IMR-90 (cell line): Measurements from ENCODE around the gene WIPI1. TPM values are rescaled to one million over a fixed set of nuclear protein-coding genes. Genes with fewer than 3 reads are reported as not detected.

Experiments
- ATAC-seq: fragments of 200-7000 bp; cut with Tn5 transposase; 2 replicates; pipeline ENCODE4 v1.9.1; 2020; ENCODE audit warnings: low read depth, mild to moderate bottlenecking, moderate library complexity
- BruUV-seq: library from RNA; stranded (reverse); fragments of 400-500 nt; replicated peaks from 2 replicates; lab custom pipeline; 2021; lab: Mats Ljungman, UMichigan
- CTCF ChIA-PET: fragments of 300-600 bp; formaldehyde crosslinking; extraction: SDS; loops from one replicate; lab custom pipeline; 2021; ENCODE audit warnings: antibody characterized with exemption; lab: Yijun Ruan, JAX
- POLR2A ChIA-PET: fragments of 300-600 bp; sonication (Branson Sonifier 250); formaldehyde crosslinking; loops from one replicate; lab custom pipeline; 2022; ENCODE audit warnings: antibody characterized with exemption; ENCODE audit not compliant: unreplicated experiment; lab: Charles Lee
- DNase-seq: peaks from one replicate; pipeline ENCODE4 v3.0.0; 2013
- H2AFZ ChIP-seq: replicated peaks from 2 replicates; pipeline ENCODE3; 2013; ENCODE audit warnings: low read length, mild to moderate bottlenecking; ENCODE audit not compliant: poor library complexity
- H2AK5ac ChIP-seq: 2 replicates; pipeline ENCODE4 v1.6.1; 2013; ENCODE audit warnings: low read depth, low read length, inconsistent platforms
- H2AK9ac ChIP-seq: replicated peaks from 2 replicates; pipeline ENCODE3; 2013; ENCODE audit warnings: mild to moderate bottlenecking, low read depth, low read length, moderate library complexity; ENCODE audit not compliant: poor library complexity
- H2BK120ac ChIP-seq: 2 replicates; pipeline ENCODE4 v1.6.1; 2013; ENCODE audit warnings: low read depth, low read length, inconsistent platforms
- H2BK15ac ChIP-seq: 3 replicates; pipeline ENCODE4 v1.6.1; 2013; ENCODE audit warnings: low read depth, low read length, inconsistent platforms
- H2BK20ac ChIP-seq: 2 replicates; pipeline ENCODE4 v1.6.1; 2013; ENCODE audit warnings: low read depth, mild to moderate bottlenecking, inconsistent platforms, low read length, moderate library complexity
- H2BK5ac ChIP-seq: 2 replicates; pipeline ENCODE4 v1.6.1; 2013; ENCODE audit warnings: mild to moderate bottlenecking, low read depth, low read length, inconsistent platforms; ENCODE audit not compliant: poor library complexity, severe bottlenecking
- H3K14ac ChIP-seq: replicated peaks from 2 replicates; pipeline ENCODE4 v1.6.1; 2013; ENCODE audit warnings: low read depth, low read length, inconsistent platforms
- H3K18ac ChIP-seq: 2 replicates; pipeline ENCODE4 v1.6.1; 2013; ENCODE audit warnings: low read depth, low read length, control low read depth
- H3K23ac ChIP-seq: 2 replicates; pipeline ENCODE4 v1.6.1; 2013; ENCODE audit warnings: low read depth, low read length, inconsistent platforms
- H3K27ac ChIP-seq: 2 replicates; pipeline ENCODE4 v1.5.1; 2013; ENCODE audit warnings: mild to moderate bottlenecking, control low read depth, low read length; ENCODE audit not compliant: insufficient read depth
- H3K27me3 ChIP-seq: 2 replicates; pipeline ENCODE4 v1.6.1; 2013; ENCODE audit warnings: low read length; ENCODE audit not compliant: control insufficient read depth, insufficient read depth
- H3K36me3 ChIP-seq: 2 replicates; pipeline ENCODE4 v1.6.1; 2013; ENCODE audit warnings: low read length, mixed read lengths; ENCODE audit not compliant: control insufficient read depth, insufficient read depth
- H3K4ac ChIP-seq: 2 replicates; pipeline ENCODE4 v1.6.1; 2013; ENCODE audit warnings: low read depth, low read length, inconsistent platforms
- H3K4me1 ChIP-seq: 2 replicates; pipeline ENCODE4 v1.6.1; 2013; ENCODE audit warnings: low read length, mixed read lengths; ENCODE audit not compliant: control insufficient read depth, insufficient read depth
- H3K4me2 ChIP-seq: 2 replicates; pipeline ENCODE4 v1.6.1; 2013; ENCODE audit warnings: low read depth, mild to moderate bottlenecking, control low read depth, low read length, moderate library complexity
- H3K4me3 ChIP-seq: 2 replicates; pipeline ENCODE4 v1.5.1; 2013; ENCODE audit warnings: low read depth, mild to moderate bottlenecking, control low read depth, low read length, moderate library complexity; ENCODE audit not compliant: insufficient read depth
- H3K56ac ChIP-seq: 2 replicates; pipeline ENCODE4 v1.6.1; 2013; ENCODE audit warnings: low read length, inconsistent platforms; ENCODE audit not compliant: insufficient read depth; ENCODE audit errors: extremely low read depth
- H3K79me1 ChIP-seq, 2 experiments: 2 replicates each; pipeline ENCODE4 v1.6.1; 2013; ENCODE audit warnings: low read length in 2 of 2, inconsistent platforms in 1 of 2, low read depth in 1 of 2
- H3K9ac ChIP-seq: 2 replicates; pipeline ENCODE4 v1.6.1; 2013; ENCODE audit warnings: low read depth, low read length, control low read depth
- H3K9me1 ChIP-seq: 2 replicates; pipeline ENCODE4 v1.6.1; 2013; ENCODE audit warnings: low read length, inconsistent platforms; ENCODE audit not compliant: insufficient read depth
- H3K9me3 ChIP-seq: 2 replicates; pipeline ENCODE4 v1.6.1; 2013; ENCODE audit warnings: low read length; ENCODE audit not compliant: control insufficient read depth, insufficient read depth
- H4K20me1 ChIP-seq: 2 replicates; pipeline ENCODE4 v1.6.1; 2013; ENCODE audit warnings: low read length, inconsistent platforms; ENCODE audit not compliant: insufficient read depth
- H4K5ac ChIP-seq: 2 replicates; pipeline ENCODE4 v1.6.1; 2013; ENCODE audit warnings: mild to moderate bottlenecking, low read depth, low read length, control low read depth
- H4K8ac ChIP-seq, 2 experiments: 2 replicates each; pipeline ENCODE4 v1.6.1; 2013; ENCODE audit warnings: low read depth in 2 of 2, low read length in 2 of 2, control low read depth in 1 of 2, inconsistent platforms in 1 of 2
- H4K91ac ChIP-seq: 2 replicates; pipeline ENCODE4 v1.6.1; 2013; ENCODE audit warnings: low read depth, low read length, inconsistent platforms; ENCODE audit not compliant: insufficient read depth
- BHLHE40 ChIP-seq: fragments of 150-350 bp; IDR thresholded peaks from 2 replicates; pipeline ENCODE4 v1.6.1; 2016; ENCODE audit warnings: mild to moderate bottlenecking, low read depth, low read length
- CEBPB ChIP-seq: IDR thresholded peaks from 2 replicates; pipeline ENCODE4 v1.6.1; 2012; ENCODE audit warnings: low read depth, low read length, improper control_type of control experiment
- FOS ChIP-seq: fragments of 150-350 bp; IDR thresholded peaks from 2 replicates; pipeline ENCODE4 v1.6.1; 2016; ENCODE audit warnings: low read depth, low read length
- MAFK ChIP-seq: IDR thresholded peaks from 2 replicates; pipeline ENCODE4 v1.6.1; 2012; ENCODE audit warnings: low read depth, low read length, improper control_type of control experiment
- MAZ ChIP-seq: IDR thresholded peaks from 2 replicates; pipeline ENCODE4 v1.6.1; 2012; ENCODE audit warnings: low read depth, mild to moderate bottlenecking, low read length, improper control_type of control experiment, moderate library complexity, borderline replicate concordance
- MXI1 ChIP-seq: IDR thresholded peaks from 2 replicates; pipeline ENCODE4 v1.6.1; 2012; ENCODE audit warnings: low read depth, mild to moderate bottlenecking, low read length, moderate library complexity, borderline replicate concordance
- NFE2L2 ChIP-seq: fragments of 150-350 bp; IDR thresholded peaks from 2 replicates; pipeline ENCODE4 v1.6.1; 2016; ENCODE audit warnings: low read depth, mild to moderate bottlenecking, low read length
- RAD21 ChIP-seq: IDR thresholded peaks from 2 replicates; pipeline ENCODE4 v1.6.1; 2012; ENCODE audit warnings: low read length, improper control_type of control experiment
- RCOR1 ChIP-seq: IDR thresholded peaks from 2 replicates; pipeline ENCODE4 v1.6.1; 2012; ENCODE audit warnings: mild to moderate bottlenecking, low read length, improper control_type of control experiment; ENCODE audit not compliant: insufficient replicate concordance
- RFX5 ChIP-seq: IDR thresholded peaks from 2 replicates; pipeline ENCODE4 v1.8.0; 2012; ENCODE audit warnings: low read depth, mild to moderate bottlenecking, low read length, moderate library complexity
- SMC3 ChIP-seq: fragments of 150-350 bp; IDR thresholded peaks from 2 replicates; pipeline ENCODE4 v1.6.1; 2016; ENCODE audit warnings: low read depth, mild to moderate bottlenecking, antibody characterized with exemption, low read length, moderate library complexity
- WGBS, 2 experiments: methylation state at CpG; one replicate each; pipeline versions ENCODE4 v1.1.5 to v1.1.7; 2013; ENCODE audit warnings: missing lambda C conversion rate in 2 of 2; ENCODE audit not compliant: insufficient read length in 1 of 2; ENCODE audit errors: extremely low coverage in 2 of 2; 5-methylcytosine and 5-hydroxymethylcytosine counted together
- dilution Hi-C: fragments of 300-500 bp; cut with HindIII; formaldehyde crosslinking; loops from one replicate; pipeline ENCODE4 v1.14.3; 2018; ENCODE audit warnings: low sequenced_read_pairs; ENCODE audit not compliant: unreplicated experiment
- in situ Hi-C: fragments of 300-500 bp; cut with MboI; formaldehyde crosslinking; loops from 3 replicates; pipeline ENCODE4 v1.14.3; 2019; ENCODE audit warnings: low sequenced_read_pairs, inconsistent platforms, mixed read lengths
- intact Hi-C: fragments of 100-400 bp; cut with micrococcal nuclease; formaldehyde crosslinking; loops from 2 replicates; pipeline ENCODE4 v1.10.0; 2022
- polyA plus RNA-seq, 3 experiments: library from polyadenylated mRNA; depleted of rRNA; stranded (reverse); fragments of >200 nt; gene quantifications; 2 replicates each; pipeline ENCODE4 v1.2.3, GENCODE V29; 2012; ENCODE audit warnings: low replicate concordance in 1 of 3
- total RNA-seq: library from RNA; depleted of rRNA; stranded (reverse); fragments of >200 nt; gene quantifications from 2 replicates; pipeline ENCODE4 v1.2.3, GENCODE V29; 2012
- TF ChIP-seq, protein P1 (sequence below): fragments of 150-350 bp; IDR thresholded peaks from 2 replicates; pipeline ENCODE4 v1.6.1; 2016; ENCODE audit warnings: low read depth, mild to moderate bottlenecking, low read length, moderate library complexity, borderline replicate concordance
- TF ChIP-seq, protein P2 (sequence below): conservative IDR thresholded peaks from 2 replicates; pipeline ENCODE4 v1.5.1; 2012; ENCODE audit warnings: mild to moderate bottlenecking, low read depth, low read length, improper control_type of control experiment

The WIPI1 gene
- total and polyA plus RNA-seq, 2 of the 4 experiments (the other 2 are of a cell fraction) = 78.6 to 129 TPM

GRCh38 chr17:68422821-68423220, 34.5 kb downstream of the WIPI1 start:
- peaks cover 2% of the 10 kb centered on the region; the same call in 1 of the 2 replicates for H3K9me3 ChIP-seq
- H3K9ac ChIP-seq = no peak overlapping the region
- no peak overlapping the region for H2AFZ ChIP-seq
- whole genome bisulfite sequencing, 2 experiments = 96% methylated on average over 4 of the region's 8 CpGs; no CpG with 5 or more reads in 1 of the 2 experiments
- dilution Hi-C loops (no loop called here), intact Hi-C loops (no loop called here), in situ Hi-C loops (no loop called here)
- no peak overlapping the region for H2BK120ac ChIP-seq
- no peak overlapping the region for H3K27ac ChIP-seq
- H4K91ac ChIP-seq = no peak overlapping the region
- H4K8ac ChIP-seq = no peak overlapping the region
- no peak overlapping the region for H3K4ac ChIP-seq
- TF ChIP-seq MXI1 (no peak), BHLHE40 (no peak), FOS (no peak), RFX5 (no peak), SMC3 (no peak), MAFK (no peak), MAZ (no peak), CEBPB (no peak), RCOR1 (no peak), RAD21 (no peak), NFE2L2 (no peak)
- TF ChIP-seq, protein P1, sequence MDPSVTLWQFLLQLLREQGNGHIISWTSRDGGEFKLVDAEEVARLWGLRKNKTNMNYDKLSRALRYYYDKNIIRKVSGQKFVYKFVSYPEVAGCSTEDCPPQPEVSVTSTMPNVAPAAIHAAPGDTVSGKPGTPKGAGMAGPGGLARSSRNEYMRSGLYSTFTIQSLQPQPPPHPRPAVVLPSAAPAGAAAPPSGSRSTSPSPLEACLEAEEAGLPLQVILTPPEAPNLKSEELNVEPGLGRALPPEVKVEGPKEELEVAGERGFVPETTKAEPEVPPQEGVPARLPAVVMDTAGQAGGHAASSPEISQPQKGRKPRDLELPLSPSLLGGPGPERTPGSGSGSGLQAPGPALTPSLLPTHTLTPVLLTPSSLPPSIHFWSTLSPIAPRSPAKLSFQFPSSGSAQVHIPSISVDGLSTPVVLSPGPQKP = no peak
- TF ChIP-seq, protein P2, sequence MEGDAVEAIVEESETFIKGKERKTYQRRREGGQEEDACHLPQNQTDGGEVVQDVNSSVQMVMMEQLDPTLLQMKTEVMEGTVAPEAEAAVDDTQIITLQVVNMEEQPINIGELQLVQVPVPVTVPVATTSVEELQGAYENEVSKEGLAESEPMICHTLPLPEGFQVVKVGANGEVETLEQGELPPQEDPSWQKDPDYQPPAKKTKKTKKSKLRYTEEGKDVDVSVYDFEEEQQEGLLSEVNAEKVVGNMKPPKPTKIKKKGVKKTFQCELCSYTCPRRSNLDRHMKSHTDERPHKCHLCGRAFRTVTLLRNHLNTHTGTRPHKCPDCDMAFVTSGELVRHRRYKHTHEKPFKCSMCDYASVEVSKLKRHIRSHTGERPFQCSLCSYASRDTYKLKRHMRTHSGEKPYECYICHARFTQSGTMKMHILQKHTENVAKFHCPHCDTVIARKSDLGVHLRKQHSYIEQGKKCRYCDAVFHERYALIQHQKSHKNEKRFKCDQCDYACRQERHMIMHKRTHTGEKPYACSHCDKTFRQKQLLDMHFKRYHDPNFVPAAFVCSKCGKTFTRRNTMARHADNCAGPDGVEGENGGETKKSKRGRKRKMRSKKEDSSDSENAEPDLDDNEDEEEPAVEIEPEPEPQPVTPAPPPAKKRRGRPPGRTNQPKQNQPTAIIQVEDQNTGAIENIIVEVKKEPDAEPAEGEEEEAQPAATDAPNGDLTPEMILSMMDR = no peak
- no peak overlapping the region for H2BK15ac ChIP-seq
- no peaks in the 10 kb centered on the region for H3K4me1 ChIP-seq
- H4K20me1 ChIP-seq = no peaks in the 10 kb centered on the region
- H3K4me2 ChIP-seq = no peak overlapping the region
- H3K23ac ChIP-seq = no peak overlapping the region
- ChIA-PET CTCF (no interaction called here), POLR2A (no interaction called here)
- no peak overlapping the region for H2BK20ac ChIP-seq
- no peaks in the 10 kb centered on the region for H3K79me1 ChIP-seq
- no peak overlapping the region for H2AK9ac ChIP-seq
- H4K5ac ChIP-seq = no peak overlapping the region
- H3K27me3 ChIP-seq = no peaks in the 10 kb centered on the region
- no peak overlapping the region for H3K56ac ChIP-seq
- ATAC-seq = no peak
- peaks cover 56% of the 10 kb centered on the region for H3K36me3 ChIP-seq
- no peak overlapping the region for H2BK5ac ChIP-seq
- no TSS peak for BruUV-seq
- no peak overlapping the region for H3K4me3 ChIP-seq
- no peak overlapping the region for H3K14ac ChIP-seq
- no peak for DNase-seq
- no peak overlapping the region for H3K18ac ChIP-seq
- no peak overlapping the region for H2AK5ac ChIP-seq
- H3K9me1 ChIP-seq = no peaks in the 10 kb centered on the region; the same call in 1 of the 2 replicates
